SK-N-SH (cell line): ENCODE measurements around the gene TTC21B. TPM values are rescaled to one million over a fixed set of nuclear protein-coding genes. Genes with fewer than 3 reads are reported as not detected.

Experiments
- CTCF ChIA-PET: fragments of 300-600, 350-600 bp; formaldehyde crosslinking; extraction: SDS; loops from one replicate; lab custom pipeline; 2021; lab: Yijun Ruan, JAX
- POLR2A ChIA-PET: fragments of 350-600 bp; sonication (Branson Sonifier 250); formaldehyde crosslinking; extraction: SDS; loops from one replicate; lab custom pipeline; 2020; ENCODE audit warnings: antibody characterized with exemption, inconsistent platforms; lab: Yijun Ruan, JAX
- DNase-seq: peaks from one replicate; pipeline ENCODE4 v3.0.0; 2012
- H2AFZ ChIP-seq: fragments of 200-600 bp; sonication (generic); 2 replicates; pipeline ENCODE4 v1.8.1; 2016; ENCODE audit warnings: antibody characterized with exemption, mild to moderate bottlenecking, low read depth
- H3F3A ChIP-seq: fragments of 200-600 bp; sonication (generic); replicated peaks from 2 replicates; pipeline ENCODE3; 2016; ENCODE audit warnings: antibody characterized with exemption, mild to moderate bottlenecking; ENCODE audit not compliant: insufficient read depth
- H3K27ac ChIP-seq, 2 experiments: fragments of 200-500 bp in 1 of 2; fragments of 200-600 bp in 1 of 2; sonication (Bioruptor generic) in 1 of 2; sonication (generic), shearing (Covaris generic) in 1 of 2; 2 replicates each; pipeline versions ENCODE4 v1.5.1 to v1.6.1; 2014 to 2016; ENCODE audit warnings: low read depth in 2 of 2, inconsistent platforms in 1 of 2, low read length in 1 of 2, mild to moderate bottlenecking in 1 of 2, mixed read lengths in 1 of 2
- H3K27me3 ChIP-seq: fragments of 200-600 bp; sonication (generic), shearing (Covaris generic); 2 replicates; pipeline ENCODE4 v1.6.1; 2016; ENCODE audit warnings: mixed run types; ENCODE audit not compliant: insufficient read depth
- H3K36me3 ChIP-seq, 2 experiments: fragments of 200-500 bp in 1 of 2; fragments of 200-600 bp in 1 of 2; sonication (Bioruptor generic) in 1 of 2; sonication (generic) in 1 of 2; replicated peaks in 1 of 2; 2 replicates each; pipeline versions ENCODE3 to v1.5.1; 2014 to 2016; ENCODE audit warnings: low read length in 1 of 2, mild to moderate bottlenecking in 1 of 2; ENCODE audit not compliant: insufficient read depth in 2 of 2, control insufficient read depth in 1 of 2
- H3K4me1 ChIP-seq, 2 experiments: fragments of 200-500 bp in 1 of 2; fragments of 200-600 bp in 1 of 2; sonication (Bioruptor generic) in 1 of 2; sonication (generic), shearing (Covaris generic) in 1 of 2; 2 replicates each; pipeline versions ENCODE4 v1.5.1 to v1.6.1; 2014 to 2016; ENCODE audit warnings: low read depth in 1 of 2, low read length in 1 of 2, mixed run types in 1 of 2; ENCODE audit not compliant: insufficient read depth in 2 of 2, control insufficient read depth in 1 of 2
- H3K4me2 ChIP-seq: fragments of 200-600 bp; sonication (generic), shearing (Covaris generic); 2 replicates; pipeline ENCODE4 v1.6.1; 2017; ENCODE audit warnings: mixed run types
- H3K4me3 ChIP-seq, 2 experiments: fragments of 200-500 bp in 1 of 2; fragments of 200-600 bp in 1 of 2; sonication (Bioruptor generic) in 1 of 2; sonication (generic), shearing (Covaris generic) in 1 of 2; 2 replicates each; pipeline versions ENCODE4 v1.5.1 to v1.8.1; 2014 to 2016; ENCODE audit warnings: low read depth in 2 of 2, inconsistent platforms in 1 of 2, low read length in 1 of 2, mild to moderate bottlenecking in 1 of 2, mixed read lengths in 1 of 2, moderate library complexity in 1 of 2
- H3K79me2 ChIP-seq: fragments of 200-600 bp; sonication (generic); 2 replicates; pipeline ENCODE4 v1.8.1; 2017; ENCODE audit warnings: mild to moderate bottlenecking; ENCODE audit not compliant: insufficient read depth
- H3K9ac ChIP-seq: fragments of 200-600 bp; sonication (generic); 2 replicates; pipeline ENCODE4 v1.6.1; 2017; ENCODE audit warnings: mixed run types
- H3K9me2 ChIP-seq: fragments of 200-600 bp; sonication (generic); 2 replicates; pipeline ENCODE4 v1.6.1; 2017; ENCODE audit warnings: mixed run types
- H3K9me3 ChIP-seq: fragments of 200-600 bp; sonication (generic); 2 replicates; pipeline ENCODE4 v1.6.1; 2017; ENCODE audit warnings: mixed run types, mild to moderate bottlenecking, moderate library complexity
- H4K20me1 ChIP-seq: fragments of 200-600 bp; sonication (generic); 2 replicates; pipeline ENCODE4 v1.6.1; 2017; ENCODE audit warnings: mild to moderate bottlenecking, mixed run types; ENCODE audit not compliant: insufficient read depth
- CHD2 ChIP-seq: fragments of 150-350 bp; IDR thresholded peaks from 2 replicates; pipeline ENCODE4 v1.6.1; 2018; ENCODE audit warnings: low read length; ENCODE audit not compliant: partially characterized antibody
- ELF1 ChIP-seq: IDR thresholded peaks from 2 replicates; pipeline ENCODE4 v1.4.0; 2012
- FOXJ3 ChIP-seq: sonication (generic); formaldehyde crosslinking; IDR thresholded peaks from 2 replicates; pipeline ENCODE4 v1.5.1; 2020; ENCODE audit warnings: mild to moderate bottlenecking, missing genetic modification reagents
- GABPA ChIP-seq: IDR thresholded peaks from 2 replicates; pipeline ENCODE4 v1.4.0; 2012; ENCODE audit warnings: low read depth, mild to moderate bottlenecking
- GATA2 ChIP-seq: sonication (generic); formaldehyde crosslinking; IDR thresholded peaks from 2 replicates; pipeline ENCODE4 v1.5.0; 2020; ENCODE audit warnings: mild to moderate bottlenecking, missing genetic modification reagents
- MEF2A ChIP-seq: IDR thresholded peaks from 2 replicates; pipeline ENCODE4 v1.4.0; 2012; ENCODE audit warnings: low read depth, borderline replicate concordance
- MXI1 ChIP-seq: IDR thresholded peaks from 2 replicates; pipeline ENCODE4 v1.6.1; 2012; ENCODE audit warnings: mild to moderate bottlenecking, low read depth, low read length, improper control_type of control experiment
- POLR2AphosphoS5 ChIP-seq: IDR thresholded peaks from 2 replicates; pipeline ENCODE4 v1.6.1; 2012; ENCODE audit warnings: low read depth, low read length
- RAD21 ChIP-seq: IDR thresholded peaks from 2 replicates; pipeline ENCODE4 v1.6.1; 2012; ENCODE audit warnings: mild to moderate bottlenecking, low read length
- RCOR1 ChIP-seq: fragments of 150-350 bp; IDR thresholded peaks from 2 replicates; pipeline ENCODE4 v1.6.1; 2017; ENCODE audit warnings: antibody characterized with exemption, low read length
- SIN3A ChIP-seq: IDR thresholded peaks from 2 replicates; pipeline ENCODE4 v1.6.1; 2012; ENCODE audit warnings: low read depth, mild to moderate bottlenecking, low read length, moderate library complexity, borderline replicate concordance
- SMC3 ChIP-seq: IDR thresholded peaks from 2 replicates; pipeline ENCODE4 v1.6.1; 2012; ENCODE audit warnings: low read depth, low read length, improper control_type of control experiment
- TAF1 ChIP-seq: IDR thresholded peaks from 2 replicates; pipeline ENCODE4 v1.6.1; 2012; ENCODE audit warnings: low read depth, mild to moderate bottlenecking, low read length, moderate library complexity, borderline replicate concordance
- TCF12 ChIP-seq: IDR thresholded peaks from 2 replicates; pipeline ENCODE4 v1.4.0; 2012
- TEAD4 ChIP-seq: IDR thresholded peaks from 2 replicates; pipeline ENCODE4 v1.4.0; 2012; ENCODE audit warnings: mild to moderate bottlenecking, borderline replicate concordance; ENCODE audit not compliant: insufficient read depth
- YY1 ChIP-seq: IDR thresholded peaks from 2 replicates; pipeline ENCODE4 v1.4.0; 2012; ENCODE audit warnings: low read depth, mild to moderate bottlenecking
- WGBS: methylation state at CpG from one replicate; pipeline ENCODE4 v1.1.6; 2017; ENCODE audit warnings: low lambda C conversion rate; 5-methylcytosine and 5-hydroxymethylcytosine counted together
- polyA plus RNA-seq, 3 experiments: library from polyadenylated mRNA; depleted of rRNA; stranded (reverse); fragments of >200 nt; gene quantifications; 2 replicates each; pipeline ENCODE4 v1.2.3, GENCODE V29; 2012
- TF ChIP-seq, protein P1 (sequence below): fragments of 200-600 bp; sonication (generic); IDR thresholded peaks from 2 replicates; pipeline ENCODE4 v1.6.1; 2017; ENCODE audit warnings: antibody characterized with exemption, mild to moderate bottlenecking, moderate library complexity
- TF ChIP-seq, protein P2 (sequence below): fragments of 150-350 bp; IDR thresholded peaks from 2 replicates; pipeline ENCODE4 v1.6.1; 2016; ENCODE audit warnings: mild to moderate bottlenecking, low read depth, low read length
- TF ChIP-seq, protein P3 (sequence below): IDR thresholded peaks from 2 replicates; pipeline ENCODE4 v1.4.0; 2012; ENCODE audit warnings: low read depth
- TF ChIP-seq, protein P4 (sequence below): IDR thresholded peaks from 2 replicates; pipeline ENCODE4 v1.4.0; 2012; ENCODE audit warnings: low read depth, borderline replicate concordance

The TTC21B gene
- polyA plus RNA-seq (2012; rRNA removed), result 9.6 and 10.1 TPM in 2 replicates
- polyA plus RNA-seq (2012; cell fraction: cytosol; rRNA removed), result 7.6 and 9.2 TPM in 2 replicates
- polyA plus RNA-seq (2012; cell fraction: nucleus; rRNA removed), result 19.7 and 29.3 TPM in 2 replicates

DNA sequence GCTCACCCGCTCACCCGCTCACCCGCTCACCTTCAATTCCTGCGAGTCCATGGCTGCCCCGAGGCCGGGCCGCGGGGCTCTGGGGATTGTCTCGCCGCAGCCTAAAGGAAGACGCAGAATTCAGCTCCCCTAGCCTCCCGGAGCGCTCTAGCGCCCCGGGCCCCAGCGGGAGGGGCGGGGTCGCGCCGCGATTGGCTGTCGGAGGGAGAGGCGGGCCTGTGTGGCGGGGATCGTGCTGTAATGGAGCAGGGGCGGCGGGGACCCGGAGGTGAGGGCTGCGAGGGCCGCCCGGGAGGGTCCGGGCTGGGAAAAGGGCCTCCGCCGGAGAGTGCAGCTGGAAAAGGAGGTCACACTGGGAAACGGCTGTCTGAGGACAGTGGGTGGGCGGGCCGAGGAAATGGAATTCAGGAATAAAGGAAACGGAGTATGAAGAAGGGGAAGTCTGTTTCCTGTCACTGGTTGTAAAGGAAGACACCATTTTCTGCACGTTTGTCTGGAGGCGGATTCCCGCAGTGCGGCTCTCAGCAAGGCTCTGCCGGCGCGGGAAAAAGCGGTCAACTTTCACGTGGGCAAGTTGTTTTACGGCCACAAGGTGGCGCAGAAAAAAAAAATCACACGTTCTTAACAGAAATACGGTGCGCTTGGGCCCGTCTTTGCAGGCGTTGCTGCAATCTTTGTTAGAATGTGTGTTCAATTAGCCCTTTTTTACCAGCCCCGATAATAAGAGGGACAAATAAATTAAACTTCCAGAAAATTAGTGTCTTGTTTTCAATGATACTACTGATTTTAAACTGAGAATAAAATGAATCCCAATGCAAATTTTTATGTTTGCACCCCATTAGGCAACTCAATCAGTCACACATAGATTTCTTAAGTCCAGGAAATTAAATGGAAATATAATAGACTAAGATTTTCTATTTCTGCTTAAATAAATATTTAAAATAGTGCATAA is at the start of gene TTC21B:
Gene TTC21B (minus strand): TSS at position 122 of the 952 bp plus-strand sequence. CDS start 71 bp downstream, at position 51.
- DNase-seq, result peak; percentile 97
- Histone ChIP-seq H4K20me1 (no peaks in the 10 kb centered on the region), H3K27ac (peak within 1 kb of the TSS; percentile 82 to 90), H3K27me3 (no peaks in the 10 kb centered on the region), H2AFZ (peak within 1 kb of the TSS; percentile 99), H3K4me2 (peak within 1 kb of the TSS; percentile 85), H3K36me3 (peaks cover 6 to 7% of the 10 kb centered on the region in 2 experiments), H3F3A (no peaks in the 10 kb centered on the region), H3K9ac (peak within 1 kb of the TSS; percentile 91), H3K9me2 (0 out of 2 replicates have a peak, but pooled peaks cover 2% of the 10 kb centered on the region), H3K9me3 (no peaks in the 10 kb centered on the region), H3K79me2 (peaks cover 41% of the 10 kb centered on the region), H3K4me3 (peak within 1 kb of the TSS; percentile 71 to 85), H3K4me1 (peaks cover 8% of the 10 kb centered on the region in 2 experiments; a peak in 3 of 4 replicates)
- CTCF ChIA-PET, result interaction anchor here (0.6 to 5.3 kb wide), 20 partner anchors 11 to 466 kb away, joined by 3 to 44 read pairs (median 3); partner anchors contain the start of gene SCN1A
- POLR2A ChIA-PET, result interaction anchor here (1.0 kb wide), 1 partner anchor 11 kb away, joined by 3 read pairs; no protein-coding TSS in a partner anchor
- TF ChIP-seq TAF1 (peak; percentile 88), CHD2 (no peak), YY1 (peak; percentile 71; the same call in 1 of the 2 replicates), SIN3A (peak; percentile 60), MXI1 (peak; percentile 85), POLR2AphosphoS5 (peak; percentile 71), SMC3 (peak; percentile 81), ELF1 (peak; percentile 17; the same call in 1 of the 2 replicates), FOXJ3 (no peak; the same call in 1 of the 2 replicates), TCF12 (0 out of 2 replicates have a peak, but pooled peaks have one; percentile 3), MEF2A (no peak), RAD21 (peak; percentile 64), TEAD4 (peak; percentile 44; the same call in 1 of the 2 replicates), GABPA (no peak), RCOR1 (peak; percentile 24; the same call in 1 of the 2 replicates), GATA2 (no peak)
- TF ChIP-seq, protein P1, sequence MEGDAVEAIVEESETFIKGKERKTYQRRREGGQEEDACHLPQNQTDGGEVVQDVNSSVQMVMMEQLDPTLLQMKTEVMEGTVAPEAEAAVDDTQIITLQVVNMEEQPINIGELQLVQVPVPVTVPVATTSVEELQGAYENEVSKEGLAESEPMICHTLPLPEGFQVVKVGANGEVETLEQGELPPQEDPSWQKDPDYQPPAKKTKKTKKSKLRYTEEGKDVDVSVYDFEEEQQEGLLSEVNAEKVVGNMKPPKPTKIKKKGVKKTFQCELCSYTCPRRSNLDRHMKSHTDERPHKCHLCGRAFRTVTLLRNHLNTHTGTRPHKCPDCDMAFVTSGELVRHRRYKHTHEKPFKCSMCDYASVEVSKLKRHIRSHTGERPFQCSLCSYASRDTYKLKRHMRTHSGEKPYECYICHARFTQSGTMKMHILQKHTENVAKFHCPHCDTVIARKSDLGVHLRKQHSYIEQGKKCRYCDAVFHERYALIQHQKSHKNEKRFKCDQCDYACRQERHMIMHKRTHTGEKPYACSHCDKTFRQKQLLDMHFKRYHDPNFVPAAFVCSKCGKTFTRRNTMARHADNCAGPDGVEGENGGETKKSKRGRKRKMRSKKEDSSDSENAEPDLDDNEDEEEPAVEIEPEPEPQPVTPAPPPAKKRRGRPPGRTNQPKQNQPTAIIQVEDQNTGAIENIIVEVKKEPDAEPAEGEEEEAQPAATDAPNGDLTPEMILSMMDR, result peak; percentile 80
- TF ChIP-seq, protein P2, sequence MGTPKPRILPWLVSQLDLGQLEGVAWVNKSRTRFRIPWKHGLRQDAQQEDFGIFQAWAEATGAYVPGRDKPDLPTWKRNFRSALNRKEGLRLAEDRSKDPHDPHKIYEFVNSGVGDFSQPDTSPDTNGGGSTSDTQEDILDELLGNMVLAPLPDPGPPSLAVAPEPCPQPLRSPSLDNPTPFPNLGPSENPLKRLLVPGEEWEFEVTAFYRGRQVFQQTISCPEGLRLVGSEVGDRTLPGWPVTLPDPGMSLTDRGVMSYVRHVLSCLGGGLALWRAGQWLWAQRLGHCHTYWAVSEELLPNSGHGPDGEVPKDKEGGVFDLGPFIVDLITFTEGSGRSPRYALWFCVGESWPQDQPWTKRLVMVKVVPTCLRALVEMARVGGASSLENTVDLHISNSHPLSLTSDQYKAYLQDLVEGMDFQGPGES, result no peak
- TF ChIP-seq, protein P3, sequence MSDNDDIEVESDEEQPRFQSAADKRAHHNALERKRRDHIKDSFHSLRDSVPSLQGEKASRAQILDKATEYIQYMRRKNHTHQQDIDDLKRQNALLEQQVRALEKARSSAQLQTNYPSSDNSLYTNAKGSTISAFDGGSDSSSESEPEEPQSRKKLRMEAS, result peak; percentile 96
- TF ChIP-seq, protein P4, sequence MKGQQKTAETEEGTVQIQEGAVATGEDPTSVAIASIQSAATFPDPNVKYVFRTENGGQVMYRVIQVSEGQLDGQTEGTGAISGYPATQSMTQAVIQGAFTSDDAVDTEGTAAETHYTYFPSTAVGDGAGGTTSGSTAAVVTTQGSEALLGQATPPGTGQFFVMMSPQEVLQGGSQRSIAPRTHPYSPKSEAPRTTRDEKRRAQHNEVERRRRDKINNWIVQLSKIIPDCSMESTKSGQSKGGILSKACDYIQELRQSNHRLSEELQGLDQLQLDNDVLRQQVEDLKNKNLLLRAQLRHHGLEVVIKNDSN, result peak; percentile 10; the same call in 1 of the 2 replicates
- WGBS, result under 1% methylated on average over 34 of the region's 55 CpGs
